Heart left ventricle (tissue), 13 donors: Measurements from ENCODE around the gene CTNNBIP1.

Source experiments
- CTCF ChIP-seq, 12 donors: fragments of 200-600 bp; sonication (generic) in 4 of 12; IDR thresholded peaks; one replicate each; pipeline versions ENCODE4 v1.5.0 to v1.8.0; 2018 to 2022; ENCODE audit warnings: antibody characterized with exemption in 12 of 12, mild to moderate bottlenecking in 5 of 12
- POLR2A ChIP-seq, 2 donors: fragments of 450-650 bp; IDR thresholded peaks; one replicate each; pipeline ENCODE4 v1.6.1; 2017; ENCODE audit warnings: antibody characterized with exemption in 2 of 2, mild to moderate bottlenecking in 2 of 2, moderate library complexity in 2 of 2
- donor health status: ischemic (EF 13 %, LVEDD 7.1; RV severe dilation, severe dysfunction).
- donor health status: DM: no; HTN: yes; CAD: no.
- donor health status: DM: no; HTN: no; CAD: no.
- donor health status: ischemic (EF 25% LVEDD 6.9; RV normal size, moderate dysfunction).
- donor health status: ischemic (EF 25% LVEDD 5.7; RV mildly dilated, moderate dysfunction).
- donor health status: ischemic (EF 35%, LVEDD 5.7; RV mildly dilated, moderate dysfunction).
- donor health status: nonischemic (EF 11% LVEDD 7.7; RV severe dilation, severe dysfunction).
- donor health status: DM: yes; HTN: yes; CAD: no.
- donor health status: PGD.
- donor health status: ischemic (EF 29% LVEDD 5.4; RV normal size, mild dysfunction).
- donor health status: nonischemic (EF 23%, LVEDD 6.1; RV moderate dilation, normal function).

- TF ChIP-seq POLR2A (IDR thresholded peaks at IDR 0.05) (no peak), CTCF (IDR thresholded peaks at IDR 0.05) (no peak)
These were observed 101.0 kb downstream of the CTNNBIP1 start for GRCh38 chr1:9809100-9809510.
